ENCODE measurements around the gene SPRED3. TPM values are rescaled to one million over a fixed set of nuclear protein-coding genes. Genes with fewer than 3 reads are reported as not detected.
A peak's percentile ranks its signal among the peaks of the same experiment; 100 is the strongest.

SPRED3 gene
- total and polyA plus RNA-seq, 2 of the 8 experiments (the other 6 are each of a cell fraction or from before 2014, with no cell fraction given): 8.1 to 10.3 TPM

DNA sequence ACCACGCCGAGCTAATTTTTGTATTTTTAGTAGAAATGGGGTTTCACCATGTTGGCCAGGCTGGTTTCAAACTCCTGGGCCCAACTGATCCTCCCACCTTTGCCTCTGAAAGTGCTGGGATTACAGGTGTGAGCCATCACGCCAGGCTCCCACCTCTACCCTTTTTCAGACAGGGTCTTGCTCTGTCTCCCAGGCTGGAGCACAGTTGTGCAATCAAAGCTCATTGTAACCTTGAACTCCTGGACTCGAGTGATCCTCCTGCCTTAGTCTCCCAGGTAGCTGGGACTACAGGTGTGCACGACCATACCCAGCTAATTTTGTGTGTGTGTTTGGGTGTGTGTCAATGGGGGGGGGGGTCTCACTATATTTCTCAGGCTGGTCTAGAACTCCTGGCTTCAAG lies 35.8 kb downstream of the SPRED3 start:
- Histone ChIP-seq H4K8ac (ENCODE audit: extremely low read depth, insufficient read depth, low read length) (no peak overlapping the region), H3K27ac (ENCODE audit: low read depth, low read length) (no peak overlapping the region), H4K5ac (ENCODE audit: insufficient read length, low read depth, low read length) (no peak overlapping the region), H3K4me1 (replicated peaks in 1 of 4; ENCODE audit: control insufficient read depth in 3 of 4, insufficient read depth in 4 of 4, low read length in 3 of 4) (peaks cover 4 to 8% (median 8%) of the 10 kb centered on the region in 4 experiments; a peak in 6 of 7 replicates), H3K9me3 (ENCODE audit: insufficient read depth in 2 of 2, low read depth in 1 of 2, low read length in 1 of 2) (no peaks in the 10 kb centered on the region), H2AK5ac (ENCODE audit: low read depth, low read length) (no peak overlapping the region), H4K20me1 (replicated peaks in 1 of 2; ENCODE audit: control insufficient read depth in 1 of 2, insufficient read depth in 2 of 2, low read length in 2 of 2) (no peaks in the 10 kb centered on the region), H2AFZ (ENCODE audit: low read length) (no peak overlapping the region), H2BK120ac (replicated peaks; ENCODE audit: low read depth, low read length) (no peak overlapping the region), H3K18ac (ENCODE audit: extremely low read depth, low read length) (no peak overlapping the region), H2BK12ac (ENCODE audit: low read depth, low read length) (peak overlapping the region; percentile 68; the same call in 1 of the 2 replicates), H2BK15ac (ENCODE audit: low read length) (no peak overlapping the region), H3K56ac (replicated peaks; ENCODE audit: insufficient read length, low read depth, low read length) (no peak overlapping the region), H3K4me2 (ENCODE audit: insufficient read depth in 1 of 2, low read depth in 2 of 2, low read length in 2 of 2) (no peak overlapping the region), H3K79me1 (ENCODE audit: low read depth, low read length) (no peaks in the 10 kb centered on the region), H3K36me3 (ENCODE audit: control insufficient read depth in 2 of 4, insufficient read depth in 4 of 4, low read length in 3 of 4) (no peaks in the 10 kb centered on the region), H3K14ac (ENCODE audit: insufficient read length) (no peak overlapping the region), H3K4me3 (ENCODE audit: extremely low read depth in 1 of 4, insufficient read depth in 2 of 4, low read depth in 3 of 4, low read length in 4 of 4) (no peak overlapping the region), H3K4ac (replicated peaks; ENCODE audit: insufficient read length, low read depth, low read length) (no peak overlapping the region), H3K9ac (replicated peaks in 1 of 4; ENCODE audit: extremely low read depth in 1 of 4, low read depth in 3 of 4, low read length in 3 of 4) (no peak overlapping the region), H3K79me2 (ENCODE audit: control insufficient read depth in 1 of 2, insufficient read depth in 2 of 2, low read length in 2 of 2) (no peaks in the 10 kb centered on the region), H2BK20ac (ENCODE audit: low read length) (no peak overlapping the region), H3K27me3 (replicated peaks in 1 of 4; ENCODE audit: control insufficient read depth in 3 of 4, extremely low read depth in 1 of 4, insufficient read depth in 3 of 4, low read length in 3 of 4) (no peaks in the 10 kb centered on the region), H3K23me2 (ENCODE audit: low read depth, low read length) (no peaks in the 10 kb centered on the region; the same call in 1 of the 2 replicates), H4K91ac (replicated peaks; ENCODE audit: insufficient read length, low read length) (no peak overlapping the region), H2BK5ac (ENCODE audit: low read depth, low read length) (no peak overlapping the region), H3K23ac (ENCODE audit: insufficient read length) (no peak overlapping the region)
- DNase-seq (ENCODE audit: low read depth in 1 of 2, low spot score in 2 of 2) (no peak), FAIRE-seq (no peak)
- 83% methylated on average over 3 of the region's 5 CpGs; no CpG with 5 or more reads in 1 of the 2 experiments for WGBS, 2 experiments (ENCODE audit: extremely low coverage in 1 of 2, insufficient coverage in 1 of 2, insufficient read length in 1 of 2, insufficient replicate concordance in 2 of 2, low coverage in 1 of 2, low lambda C conversion rate in 2 of 2, missing lambda C conversion rate in 1 of 2)
- ChIA-PET CTCF (ENCODE audit: partially characterized antibody) (interaction anchor here (0.6 to 3.2 kb wide), 7 partner anchors 10 to 491 kb away, joined by 3 to 10 read pairs (median 4); partner anchors contain the start of gene FAM98C), POLR2A (ENCODE audit: partially characterized antibody) (interaction anchor here (0.9 to 1.2 kb wide), 3 partner anchors 11 to 160 kb away, joined by 3 to 5 read pairs (median 4); no protein-coding TSS in a partner anchor)
- TF ChIP-seq TCF12 (IDR thresholded peaks at IDR 0.05; ENCODE audit: low read depth, low read length) (no peak), KDM1A (IDR thresholded peaks at IDR 0.05; ENCODE audit: borderline replicate concordance, low read length) (no peak), EGR1 (IDR thresholded peaks at IDR 0.05; ENCODE audit: borderline replicate concordance, low read depth, low read length) (no peak), SIRT6 (IDR thresholded peaks at IDR 0.05; ENCODE audit: low read length) (no peak)
- TF ChIP-seq, protein P1, sequence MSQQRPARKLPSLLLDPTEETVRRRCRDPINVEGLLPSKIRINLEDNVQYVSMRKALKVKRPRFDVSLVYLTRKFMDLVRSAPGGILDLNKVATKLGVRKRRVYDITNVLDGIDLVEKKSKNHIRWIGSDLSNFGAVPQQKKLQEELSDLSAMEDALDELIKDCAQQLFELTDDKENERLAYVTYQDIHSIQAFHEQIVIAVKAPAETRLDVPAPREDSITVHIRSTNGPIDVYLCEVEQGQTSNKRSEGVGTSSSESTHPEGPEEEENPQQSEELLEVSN (IDR thresholded peaks at IDR 0.05): no peak
